ENCODE data around the gene KDM8. TPM values are rescaled to one million over a fixed set of nuclear protein-coding genes. Genes with fewer than 3 reads are reported as not detected.

The KDM8 gene
- total and polyA plus RNA-seq, 2 donors (not counting 3 experiments of a cell fraction or from before 2014, with no cell fraction given), result 5.1 to 8.4 TPM

DNA sequence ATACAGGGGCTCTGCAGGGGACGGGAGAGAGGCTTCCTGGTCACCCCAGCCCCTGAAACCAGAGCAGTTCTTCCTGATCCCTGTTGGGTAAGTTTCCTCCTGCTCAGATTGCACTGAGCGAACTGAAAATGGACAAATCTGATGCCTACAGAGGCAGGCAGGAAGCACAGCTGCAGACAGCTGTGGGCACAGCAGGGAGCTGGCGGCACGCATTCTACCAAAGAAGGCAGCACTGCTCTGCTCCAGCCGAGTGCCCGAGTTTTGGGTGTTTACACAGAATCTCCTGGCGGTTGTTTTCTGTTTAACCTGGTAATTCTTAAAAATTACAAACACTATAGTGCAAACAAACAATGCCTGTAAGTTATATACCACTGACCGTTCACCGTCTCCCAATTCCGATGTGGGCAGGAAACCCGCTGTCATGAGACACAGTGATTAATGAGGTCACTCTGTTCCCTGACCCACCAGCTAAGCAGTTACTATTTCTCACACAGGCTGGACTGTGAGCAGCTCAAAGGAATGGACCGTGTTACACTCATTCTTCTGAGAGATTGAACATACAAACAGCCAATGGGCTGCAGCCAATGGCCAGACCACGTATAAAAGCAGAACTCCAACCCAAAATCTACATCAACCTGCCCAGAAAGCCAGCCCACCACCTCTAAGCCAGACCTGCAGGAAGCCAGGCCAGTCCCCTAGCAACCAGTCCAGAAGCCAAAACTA, 39.7 kb downstream of the KDM8 start:
- TF ChIP-seq GATA2 (IDR thresholded peaks at IDR 0.05; ENCODE audit: insufficient read depth, insufficient read length, low read depth, low read length), result peak; percentile 29
- TF ChIP-seq, protein P1, sequence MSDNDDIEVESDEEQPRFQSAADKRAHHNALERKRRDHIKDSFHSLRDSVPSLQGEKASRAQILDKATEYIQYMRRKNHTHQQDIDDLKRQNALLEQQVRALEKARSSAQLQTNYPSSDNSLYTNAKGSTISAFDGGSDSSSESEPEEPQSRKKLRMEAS (IDR thresholded peaks at IDR 0.05; ENCODE audit: insufficient read depth, insufficient read length), result no peak
- TF ChIP-seq FOS (IDR thresholded peaks at IDR 0.05; ENCODE audit: borderline replicate concordance, insufficient read depth, low read length), result peak; percentile 42
- TF ChIP-seq POLR2AphosphoS5 (IDR thresholded peaks at IDR 0.05; ENCODE audit: insufficient read depth, low read depth, low read length), result peak; percentile 70
- TF ChIP-seq EZH2 (IDR thresholded peaks at IDR 0.05; ENCODE audit: borderline replicate concordance, low read depth, low read length, severe bottlenecking), result no peak
- TF ChIP-seq JUN (IDR thresholded peaks at IDR 0.05; ENCODE audit: borderline replicate concordance, insufficient read depth, insufficient read length, low read depth), result peak; percentile 80
- no peak for TF ChIP-seq MYC (IDR thresholded peaks at IDR 0.05; ENCODE audit: low read depth, low read length)
- TF ChIP-seq POLR2A (IDR thresholded peaks at IDR 0.05; ENCODE audit: low read depth, low read length), result peak; percentile 52
- TF ChIP-seq, protein P2, sequence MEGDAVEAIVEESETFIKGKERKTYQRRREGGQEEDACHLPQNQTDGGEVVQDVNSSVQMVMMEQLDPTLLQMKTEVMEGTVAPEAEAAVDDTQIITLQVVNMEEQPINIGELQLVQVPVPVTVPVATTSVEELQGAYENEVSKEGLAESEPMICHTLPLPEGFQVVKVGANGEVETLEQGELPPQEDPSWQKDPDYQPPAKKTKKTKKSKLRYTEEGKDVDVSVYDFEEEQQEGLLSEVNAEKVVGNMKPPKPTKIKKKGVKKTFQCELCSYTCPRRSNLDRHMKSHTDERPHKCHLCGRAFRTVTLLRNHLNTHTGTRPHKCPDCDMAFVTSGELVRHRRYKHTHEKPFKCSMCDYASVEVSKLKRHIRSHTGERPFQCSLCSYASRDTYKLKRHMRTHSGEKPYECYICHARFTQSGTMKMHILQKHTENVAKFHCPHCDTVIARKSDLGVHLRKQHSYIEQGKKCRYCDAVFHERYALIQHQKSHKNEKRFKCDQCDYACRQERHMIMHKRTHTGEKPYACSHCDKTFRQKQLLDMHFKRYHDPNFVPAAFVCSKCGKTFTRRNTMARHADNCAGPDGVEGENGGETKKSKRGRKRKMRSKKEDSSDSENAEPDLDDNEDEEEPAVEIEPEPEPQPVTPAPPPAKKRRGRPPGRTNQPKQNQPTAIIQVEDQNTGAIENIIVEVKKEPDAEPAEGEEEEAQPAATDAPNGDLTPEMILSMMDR (IDR thresholded peaks at IDR 0.05; ENCODE audit: extremely low read depth in 1 of 2, insufficient read depth in 1 of 2, low read depth in 1 of 2, low read length in 2 of 2), result peak in 1 of 2 donors; percentile 11
- FAIRE-seq, result peak; percentile 94
- H3K4me3 ChIP-seq (replicated peaks in 1 of 3; ENCODE audit: insufficient read depth in 1 of 3, low read depth in 1 of 3, low read length in 3 of 3), result peak overlapping the region in 1 of 3 experiments; percentile 1
- H3K79me2 ChIP-seq (ENCODE audit: control insufficient read depth, insufficient read depth, low read length), result no peaks in the 10 kb centered on the region
- peak overlapping the region; percentile 86 for H3K9ac ChIP-seq (replicated peaks; ENCODE audit: extremely low read depth, insufficient read depth, low read length)
- peaks cover 62% of the 10 kb centered on the region for H3K4me1 ChIP-seq (ENCODE audit: control insufficient read depth, extremely low read depth, insufficient read depth, low read length)
- no peaks in the 10 kb centered on the region for H3K9me1 ChIP-seq (replicated peaks; ENCODE audit: control insufficient read depth, extremely low read depth, insufficient read depth, low read length)
- DNase-seq (ENCODE audit: low read depth, low spot score), result peak; percentile 96
- no peaks in the 10 kb centered on the region for H3K9me3 ChIP-seq (replicated peaks; ENCODE audit: control insufficient read depth, insufficient read depth, low read length)
- H4K20me1 ChIP-seq (replicated peaks; ENCODE audit: control insufficient read depth, extremely low read depth, insufficient read depth, low read length), result no peaks in the 10 kb centered on the region
- H3K4me2 ChIP-seq (ENCODE audit: insufficient read depth, low read length), result peak overlapping the region; percentile 57
- CTCF ChIA-PET, result interaction anchor here (1.0 to 15.6 kb wide), 9 partner anchors 8 to 125 kb away, joined by 3 to 299 read pairs (median 4); no protein-coding TSS in a partner anchor
- no peaks in the 10 kb centered on the region for H3K36me3 ChIP-seq (ENCODE audit: control insufficient read depth in 2 of 2, extremely low read depth in 1 of 2, insufficient read depth in 2 of 2, low read length in 2 of 2)
- dilution Hi-C loops (cut with MboI; ENCODE audit: extremely low pct_ligation_motif_present, low sequenced_read_pairs) (no loop called here), intact Hi-C loops (cut with micrococcal nuclease) (loop anchor here (1.0 kb wide), 2 partner anchors 8 to 15 kb away; no protein-coding TSS in a partner anchor)
- POLR2A ChIA-PET, result interaction anchor here (0.8 kb wide), 1 partner anchor 16 kb away, joined by 3 read pairs; no protein-coding TSS in a partner anchor
- no peak overlapping the region for H2AFZ ChIP-seq (ENCODE audit: low read depth, low read length)
- peak overlapping the region; percentile 96 for H3K27ac ChIP-seq (ENCODE audit: insufficient read depth, low read depth, low read length)
- no peaks in the 10 kb centered on the region for H3K27me3 ChIP-seq (ENCODE audit: control insufficient read depth in 2 of 2, insufficient read depth in 2 of 2, low read length in 2 of 2)
- TSS peak; percentile 27 for BruUV-seq (replicated peaks)
